PC-9 (cell line): ENCODE results near the gene SLC48A1. TPM values are rescaled to one million over a fixed set of nuclear protein-coding genes. Genes with fewer than 3 reads are reported as not detected.

ENCODE experiments used
- BruUV-seq: library from RNA; stranded (reverse); fragments of 400-500 nt; replicated peaks from 2 replicates; lab custom pipeline; 2021; lab: Mats Ljungman, UMichigan
- CTCF ChIA-PET: fragments of 300-600 bp; sonication (Branson Sonifier 250); formaldehyde crosslinking; loops from one replicate; lab custom pipeline; 2022; ENCODE audit warnings: antibody characterized with exemption; lab: Charles Lee
- POLR2A ChIA-PET: fragments of 300-600 bp; sonication (Branson Sonifier 250); formaldehyde crosslinking; loops from one replicate; lab custom pipeline; 2022; ENCODE audit warnings: antibody characterized with exemption; ENCODE audit not compliant: unreplicated experiment; lab: Charles Lee
- DNase-seq, 2 experiments: peaks; one replicate each; pipeline versions ENCODE4 v3.0.0 to v3.0.0-alpha.2; 2015 to 2022; ENCODE audit warnings: mixed read lengths in 1 of 2
- H2AFZ ChIP-seq: fragments of 200-600 bp; sonication (generic); 2 replicates; pipeline ENCODE4 v1.8.1; 2017; ENCODE audit warnings: antibody characterized with exemption
- H3F3A ChIP-seq: fragments of 200-600 bp; sonication (generic); 2 replicates; pipeline ENCODE4 v1.8.1; 2017; ENCODE audit warnings: antibody characterized with exemption, mild to moderate bottlenecking, low read depth; ENCODE audit not compliant: insufficient read depth
- H3K27ac ChIP-seq: fragments of 200-600 bp; sonication (generic); 2 replicates; pipeline ENCODE4 v1.6.1; 2016; ENCODE audit warnings: mixed run types
- H3K27me3 ChIP-seq: fragments of 200-600 bp; sonication (generic); 2 replicates; pipeline ENCODE4 v1.6.1; 2016; ENCODE audit warnings: low read depth, mixed run types; ENCODE audit not compliant: insufficient read depth
- H3K36me3 ChIP-seq: fragments of 200-600 bp; sonication (generic); 2 replicates; pipeline ENCODE4 v1.6.1; 2016; ENCODE audit warnings: low read depth, mixed run types
- H3K4me1 ChIP-seq: fragments of 200-600 bp; sonication (generic); replicated peaks from 2 replicates; pipeline ENCODE4 v1.6.1; 2016; ENCODE audit warnings: mixed run types; ENCODE audit not compliant: insufficient read depth
- H3K4me2 ChIP-seq: fragments of 200-600 bp; sonication (generic); 2 replicates; pipeline ENCODE4 v1.6.1; 2017; ENCODE audit warnings: mixed run types
- H3K4me3 ChIP-seq: fragments of 200-600 bp; sonication (generic); 2 replicates; pipeline ENCODE4 v1.6.1; 2016; ENCODE audit warnings: mixed run types
- H3K79me2 ChIP-seq: fragments of 200-600 bp; sonication (generic); 2 replicates; pipeline ENCODE4 v1.6.1; 2017; ENCODE audit warnings: low read depth, mixed run types
- H3K9me2 ChIP-seq: fragments of 200-600 bp; sonication (generic); 2 replicates; pipeline ENCODE4 v1.8.1; 2017; ENCODE audit warnings: mild to moderate bottlenecking; ENCODE audit not compliant: insufficient read depth
- H3K9me3 ChIP-seq: fragments of 200-600 bp; sonication (generic); 2 replicates; pipeline ENCODE4 v1.8.1; 2016; ENCODE audit warnings: low read depth; ENCODE audit not compliant: insufficient read depth
- H4K20me1 ChIP-seq: fragments of 200-600 bp; sonication (generic); 2 replicates; pipeline ENCODE4 v1.8.1; 2017; ENCODE audit not compliant: insufficient read depth
- CTCF ChIP-seq: fragments of 200-600 bp; sonication (generic); conservative IDR thresholded peaks from 2 replicates; pipeline ENCODE4 v1.6.1; 2017; ENCODE audit warnings: mixed run types, antibody characterized with exemption, mild to moderate bottlenecking, moderate library complexity
- EZH2 ChIP-seq: fragments of 200-600 bp; sonication (generic); IDR thresholded peaks from 2 replicates; pipeline ENCODE4 v1.8.0; 2017; ENCODE audit warnings: antibody characterized with exemption, low read depth
- intact Hi-C: fragments of 100-400 bp; cut with micrococcal nuclease; formaldehyde crosslinking; loops from one replicate; pipeline ENCODE4 v1.10.0; 2022; ENCODE audit not compliant: unreplicated experiment
- total RNA-seq: library from RNA; stranded (reverse); gene quantifications from 2 replicates; pipeline ENCODE4 v1.2.3, GENCODE V29; 2021

The SLC48A1 gene
- total RNA-seq, 1 experiment from 2014 or later = 108 TPM

DNA sequence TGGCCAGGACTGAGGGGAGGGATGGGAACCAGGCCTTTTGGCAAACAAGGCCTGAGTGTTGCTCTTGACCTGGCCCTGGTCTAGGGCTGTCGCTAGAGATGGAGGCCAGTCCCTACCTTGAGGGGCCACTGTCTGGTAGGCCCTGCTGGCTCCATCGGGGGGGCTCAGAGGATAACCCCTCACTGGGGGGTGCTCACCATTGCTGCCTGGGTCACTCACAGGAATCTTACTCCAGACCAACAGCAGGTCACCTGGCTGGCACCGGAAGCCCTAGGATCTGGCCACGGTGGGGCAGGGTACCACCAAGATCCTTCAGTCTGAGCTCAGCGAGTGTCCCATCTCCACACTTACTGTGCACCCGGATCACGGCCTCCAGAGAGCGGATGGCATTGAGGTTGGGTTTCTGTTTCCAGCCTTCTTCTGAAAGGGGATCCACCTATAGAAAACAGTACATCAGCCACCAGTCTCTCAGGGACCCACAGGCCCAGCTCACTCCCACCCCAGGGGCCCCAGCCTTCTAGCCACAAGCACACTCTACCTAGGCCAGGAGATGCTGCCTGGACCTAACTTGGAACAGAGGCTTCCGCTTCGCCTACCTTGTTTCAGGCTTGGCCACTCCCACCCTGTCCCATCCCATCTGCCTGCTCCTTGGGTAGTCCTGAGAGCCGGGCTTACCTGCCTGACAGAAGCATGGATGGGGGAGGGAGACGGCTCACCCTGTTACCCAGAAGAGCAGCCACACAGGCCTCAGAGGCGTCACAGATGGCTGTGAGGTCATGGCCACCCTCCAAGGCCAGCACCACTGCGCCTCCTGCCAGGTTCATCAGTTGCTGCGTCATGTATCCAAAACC is 12.2 kb downstream of the SLC48A1 start:
- no peak overlapping the region for H3K27ac ChIP-seq
- CTCF ChIA-PET = interaction anchor here (0.7 kb wide), 1 partner anchor 53 kb away, joined by 3 read pairs; no protein-coding TSS in a partner anchor

GRCh38 chr12:47785887-47786661 is 13.0 kb downstream of the SLC48A1 start:
- CTCF ChIA-PET = interaction anchor here (0.7 kb wide), 1 partner anchor 52 kb away, joined by 3 read pairs; no protein-coding TSS in a partner anchor

More for the DNA sequence above, 12.2 kb downstream of the SLC48A1 start:
- no peak for TF ChIP-seq EZH2
- TF ChIP-seq CTCF = no peak
- BruUV-seq = no TSS peak
- H3F3A ChIP-seq = peaks cover 31% of the 10 kb centered on the region
- POLR2A ChIA-PET = no interaction called here
- no peaks in the 10 kb centered on the region; the same call in 1 of the 2 replicates for H3K36me3 ChIP-seq
- DNase-seq = no peak
- no peak overlapping the region for H3K4me3 ChIP-seq
- no peaks in the 10 kb centered on the region for H3K79me2 ChIP-seq
- H3K9me3 ChIP-seq = no peaks in the 10 kb centered on the region
- H3K27me3 ChIP-seq = no peaks in the 10 kb centered on the region
- no peaks in the 10 kb centered on the region for H4K20me1 ChIP-seq
- no peak overlapping the region for H3K4me2 ChIP-seq
- intact Hi-C loops = no loop called here
- H3K4me1 ChIP-seq = peaks cover 14% of the 10 kb centered on the region
- H3K9me2 ChIP-seq = no peaks in the 10 kb centered on the region
- no peak overlapping the region for H2AFZ ChIP-seq

More at GRCh38 chr12:47785887-47786661, 13.0 kb downstream of the SLC48A1 start:
- Histone ChIP-seq H3K27me3 (no peaks in the 10 kb centered on the region), H3K4me3 (no peak overlapping the region), H3K36me3 (peaks cover 1% of the 10 kb centered on the region; the same call in 1 of the 2 replicates), H3K79me2 (no peaks in the 10 kb centered on the region), H4K20me1 (no peaks in the 10 kb centered on the region), H3K4me1 (peaks cover 14% of the 10 kb centered on the region), H3K9me2 (no peaks in the 10 kb centered on the region), H2AFZ (no peak overlapping the region), H3F3A (peaks cover 25% of the 10 kb centered on the region), H3K9me3 (no peaks in the 10 kb centered on the region), H3K4me2 (no peak overlapping the region), H3K27ac (no peak overlapping the region)
- intact Hi-C loops = no loop called here
- TF ChIP-seq EZH2 (no peak), CTCF (no peak)
- peak in 1 of 2 experiments; percentile 17 for DNase-seq
- BruUV-seq = no TSS peak
- POLR2A ChIA-PET = no interaction called here
